ENCODE data around the gene C5orf52. TPM values are rescaled to one million over a fixed set of nuclear protein-coding genes. Genes with fewer than 3 reads are reported as not detected.
"Not testable (repeated sequence)": the region's sequence is repeated elsewhere in the genome, so short reads cannot be mapped to it uniquely, and the experiment has no call there.

The C5orf52 gene
- total RNA-seq, 8 experiments from 2014 or later: 0.56 to 1.2 TPM; not detected in 6

- in situ Hi-C loops (cut with MboI; ENCODE audit: low pct_unique_long_range_greater_than_20kb in 2 of 9, low sequenced_read_pairs in 9 of 9, unreplicated experiment in 9 of 9): no loop called here
- peak in 2 of 8 experiments; percentile 73 to 88 for ATAC-seq (replicated peaks in 6 of 8)
- H3K27ac ChIP-seq: no peak overlapping the region
- H3K4me3 ChIP-seq: no peak overlapping the region
- WGBS, 10 experiments: 47 to 88% (median 66%) methylated on average over 4 to 8 of the region's 8 CpGs
- no peaks in the 10 kb centered on the region for H3K4me1 ChIP-seq (replicated peaks in 1 of 2)
Observed at GRCh38 chr5:157659868-157660660, 11.3 kb upstream of the C5orf52 start.

GRCh38 chr5:157665467-157666070 is 5.8 kb upstream of the C5orf52 start:
- H3K27ac ChIP-seq: no peak overlapping the region
- H3K4me3 ChIP-seq: no peak overlapping the region
- WGBS, 10 experiments: 14 to 100% (median 90%) methylated on average over 1 to 2 of the region's 2 CpGs; no CpG with 5 or more reads in 1 of the 10 experiments
- peaks cover 0 to 4% of the 10 kb centered on the region in 2 donors for H3K4me1 ChIP-seq (replicated peaks in 1 of 2)
- in situ Hi-C loops (cut with MboI; ENCODE audit: low pct_unique_long_range_greater_than_20kb in 2 of 9, low sequenced_read_pairs in 9 of 9, unreplicated experiment in 9 of 9): no loop called here
- ATAC-seq (replicated peaks in 6 of 8): peak in 2 of 8 experiments; percentile 59 to 84

- Histone ChIP-seq H3K4me1 (replicated peaks in 1 of 2) (peaks cover 0 to 4% of the 10 kb centered on the region in 2 donors), H3K4me3 (no peak overlapping the region), H3K27ac (no peak overlapping the region)
- in situ Hi-C loops (cut with MboI; ENCODE audit: low pct_unique_long_range_greater_than_20kb in 2 of 9, low sequenced_read_pairs in 9 of 9, unreplicated experiment in 9 of 9): no loop called here
- WGBS, 10 experiments: 43 to 83% (median 50%) methylated on average over 1 of the region's 1 CpG; no CpG with 5 or more reads in 7 of the 10 experiments
- no peak for ATAC-seq (replicated peaks in 6 of 8)
Observed at GRCh38 chr5:157668356-157668755, 3.0 kb upstream of the C5orf52 start.

- Histone ChIP-seq H3K4me3 (no peak overlapping the region), H3K27ac (no peak overlapping the region), H3K4me1 (replicated peaks in 1 of 2) (peaks cover 0 to 4% of the 10 kb centered on the region in 2 donors)
- in situ Hi-C loops (cut with MboI; ENCODE audit: low pct_unique_long_range_greater_than_20kb in 2 of 9, low sequenced_read_pairs in 9 of 9, unreplicated experiment in 9 of 9): no loop called here
- WGBS, 10 experiments: 20 to 100% (median 98%) methylated on average over 1 to 6 of the region's 6 CpGs
- no peak for ATAC-seq (replicated peaks in 6 of 8)
Observed at GRCh38 chr5:157669701-157670097, 1.6 kb upstream of the C5orf52 start.

- in situ Hi-C loops (cut with MboI; ENCODE audit: low pct_unique_long_range_greater_than_20kb in 2 of 9, low sequenced_read_pairs in 9 of 9, unreplicated experiment in 9 of 9): no loop called here
- WGBS, 10 experiments: 39 to 100% (median 47%) methylated on average over 1 to 23 of the region's 57 CpGs; no CpG with 5 or more reads in 3 of the 10 experiments
- peak overlapping the region; percentile 39 to 54 (median 47) for H3K4me3 ChIP-seq
- ATAC-seq (replicated peaks in 6 of 8): peak in 1 of 8 experiments; percentile 3
- H3K27ac ChIP-seq: no peak overlapping the region
- peaks cover 0 to 4% of the 10 kb centered on the region in 2 donors for H3K4me1 ChIP-seq (replicated peaks in 1 of 2)
Observed at GRCh38 chr5:157671592-157672330, 428 bp downstream of the C5orf52 start.

GRCh38 chr5:157672976-157673375 is 1.6 kb downstream of the C5orf52 start:
- H3K4me3 ChIP-seq: no peak overlapping the region
- no peak overlapping the region for H3K27ac ChIP-seq
- peaks cover 0 to 4% of the 10 kb centered on the region in 2 donors for H3K4me1 ChIP-seq (replicated peaks in 1 of 2)
- ATAC-seq (replicated peaks in 6 of 8): no peak
- in situ Hi-C loops (cut with MboI; ENCODE audit: low pct_unique_long_range_greater_than_20kb in 2 of 9, low sequenced_read_pairs in 9 of 9, unreplicated experiment in 9 of 9): no loop called here
- WGBS, 10 experiments: 81 to 100% (median 91%) methylated on average over 1 to 7 of the region's 8 CpGs; no CpG with 5 or more reads in 2 of the 10 experiments

GRCh38 chr5:157674351-157674750 is 3.0 kb downstream of the C5orf52 start:
- ATAC-seq (replicated peaks in 6 of 8); H3K27ac ChIP-seq; in situ Hi-C loops (cut with MboI; ENCODE audit: low pct_unique_long_range_greater_than_20kb in 2 of 9, low sequenced_read_pairs in 9 of 9, unreplicated experiment in 9 of 9); H3K4me3 ChIP-seq; H3K4me1 ChIP-seq (replicated peaks in 1 of 2): not testable (repeated sequence)
- WGBS, 10 experiments: 33 to 100% (median 89%) methylated on average over 1 to 3 of the region's 4 CpGs; no CpG with 5 or more reads in 5 of the 10 experiments

DNA sequence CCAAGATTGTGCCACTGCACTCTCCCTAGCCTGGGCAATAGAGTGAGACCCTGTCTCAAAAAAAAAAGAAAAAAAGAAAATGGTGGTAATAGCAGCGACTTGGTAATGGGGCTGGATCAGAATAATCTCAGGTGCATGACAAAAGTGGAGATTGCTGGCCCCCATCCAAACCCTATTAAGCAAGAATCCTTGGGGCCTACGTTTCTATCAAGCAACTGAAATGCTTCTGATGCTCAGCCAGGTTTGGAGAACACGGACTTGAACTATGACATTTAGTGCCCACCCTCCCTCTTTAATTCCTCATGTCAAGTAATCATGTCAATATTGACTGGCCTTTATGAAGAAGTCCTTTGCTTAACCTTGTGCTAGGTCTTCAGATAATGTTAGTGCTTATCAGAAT is 6.6 kb downstream of the C5orf52 start:
- ATAC-seq (replicated peaks in 6 of 8): no peak
- Histone ChIP-seq H3K27ac (no peak overlapping the region), H3K4me1 (replicated peaks in 1 of 2) (no peaks in the 10 kb centered on the region), H3K4me3 (no peak overlapping the region)
- in situ Hi-C loops (cut with MboI; ENCODE audit: low pct_unique_long_range_greater_than_20kb in 2 of 9, low sequenced_read_pairs in 9 of 9, unreplicated experiment in 9 of 9): no loop called here
- WGBS, 10 experiments: 50 to 100% (median 81%) methylated on average over 1 to 3 of the region's 3 CpGs; no CpG with 5 or more reads in 2 of the 10 experiments

DNA sequence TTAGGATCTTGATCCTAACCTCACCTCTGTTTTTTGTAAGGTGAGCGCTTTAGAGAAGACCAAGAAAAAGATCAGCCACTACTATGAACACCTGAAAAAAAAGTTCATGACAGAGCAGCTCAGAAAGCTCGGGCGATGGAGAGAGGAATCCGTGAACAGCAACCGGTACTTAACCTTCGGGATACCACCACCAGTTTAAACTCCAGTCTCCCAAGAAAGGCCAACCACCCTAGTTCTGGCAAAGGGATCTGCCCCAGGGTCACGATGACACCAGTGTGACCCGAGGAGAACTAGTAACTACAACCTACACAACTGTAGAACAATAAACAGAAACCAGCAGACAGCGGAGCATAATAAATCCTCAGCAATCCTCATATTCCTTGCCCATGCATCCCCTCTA is 8.5 kb downstream of the C5orf52 start:
- H3K4me1 ChIP-seq (replicated peaks in 1 of 2): no peaks in the 10 kb centered on the region
- H3K27ac ChIP-seq: no peak overlapping the region
- H3K4me3 ChIP-seq: no peak overlapping the region
- WGBS, 10 experiments: 50 to 100% (median 91%) methylated on average over 1 to 7 of the region's 9 CpGs; no CpG with 5 or more reads in 1 of the 10 experiments
- in situ Hi-C loops (cut with MboI; ENCODE audit: low pct_unique_long_range_greater_than_20kb in 2 of 9, low sequenced_read_pairs in 9 of 9, unreplicated experiment in 9 of 9): no loop called here
- no peak for ATAC-seq (replicated peaks in 6 of 8)

DNA sequence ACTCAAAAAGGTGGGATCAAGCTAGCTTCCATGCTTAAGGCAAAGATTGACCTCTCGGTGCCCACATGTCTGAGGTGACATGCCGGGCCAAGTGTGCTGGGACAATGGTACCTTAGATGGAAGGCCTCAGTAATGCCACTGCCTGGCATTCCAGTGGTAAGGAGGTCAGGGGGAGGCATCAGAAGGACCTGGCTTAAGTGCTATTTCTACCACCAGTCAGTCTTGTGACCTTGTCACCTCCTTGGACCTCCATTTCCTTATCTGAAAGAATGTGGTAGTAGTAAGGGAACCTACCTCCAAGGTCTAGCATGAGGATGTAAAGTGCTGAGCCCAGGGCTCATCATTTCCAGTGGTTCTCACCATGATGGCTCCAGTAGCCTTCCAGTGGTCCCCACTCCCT is 8.9 kb downstream of the C5orf52 start:
- H3K27ac ChIP-seq: no peak overlapping the region
- no peaks in the 10 kb centered on the region for H3K4me1 ChIP-seq (replicated peaks in 1 of 2)
- WGBS, 10 experiments: 100% methylated on average over 1 of the region's 2 CpGs; no CpG with 5 or more reads in 9 of the 10 experiments
- in situ Hi-C loops (cut with MboI; ENCODE audit: low pct_unique_long_range_greater_than_20kb in 2 of 9, low sequenced_read_pairs in 9 of 9, unreplicated experiment in 9 of 9): no loop called here
- no peak overlapping the region for H3K4me3 ChIP-seq
- no peak for ATAC-seq (replicated peaks in 6 of 8)

DNA sequence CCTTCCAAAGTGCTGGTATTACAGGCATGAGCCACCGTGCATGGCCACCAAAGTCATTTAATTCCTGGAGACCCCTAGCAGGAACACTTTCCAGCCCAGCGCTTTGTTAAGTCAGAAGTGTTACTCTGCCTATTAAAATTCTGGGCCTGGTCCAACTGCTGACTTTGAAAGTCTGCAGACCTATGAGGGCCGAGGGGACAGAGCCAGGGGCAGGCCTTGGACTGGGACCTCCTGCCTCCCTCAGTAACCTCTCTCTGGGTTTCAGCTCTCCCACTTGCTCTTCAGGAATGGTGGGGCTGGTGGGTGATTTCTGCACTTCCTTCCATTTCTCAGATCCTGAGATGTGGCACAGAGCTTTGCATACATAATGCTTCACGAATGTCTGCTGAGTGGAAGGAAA is 9.7 kb downstream of the C5orf52 start:
- 0 to 100% (median 77%) methylated on average over 1 to 3 of the region's 4 CpGs; no CpG with 5 or more reads in 4 of the 10 experiments for WGBS, 10 experiments
- H3K27ac ChIP-seq: no peak overlapping the region
- H3K4me1 ChIP-seq (replicated peaks in 1 of 2): no peaks in the 10 kb centered on the region
- ATAC-seq (replicated peaks in 6 of 8): no peak
- in situ Hi-C loops (cut with MboI; ENCODE audit: low pct_unique_long_range_greater_than_20kb in 2 of 9, low sequenced_read_pairs in 9 of 9, unreplicated experiment in 9 of 9): no loop called here
- no peak overlapping the region for H3K4me3 ChIP-seq

DNA sequence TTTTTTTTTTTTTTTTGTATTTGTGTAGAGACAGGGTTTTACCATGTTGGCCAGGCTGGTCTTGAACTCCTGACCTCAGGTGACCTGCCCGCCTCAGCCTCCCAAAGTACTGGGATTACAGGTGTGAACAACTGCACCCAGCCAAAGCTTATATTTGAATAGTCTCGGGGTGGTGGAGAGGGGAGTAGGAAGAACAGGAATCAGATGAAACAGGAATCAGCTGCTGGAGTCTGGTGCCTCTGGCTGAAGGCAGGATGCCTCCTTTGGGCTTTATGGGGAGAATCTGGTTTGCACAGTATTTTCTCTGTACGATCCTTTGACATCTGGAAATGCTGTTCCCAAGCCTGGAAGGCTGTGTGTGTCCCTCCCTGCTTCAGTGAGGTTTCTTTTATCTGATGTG is 10.9 kb downstream of the C5orf52 start:
- Histone ChIP-seq H3K4me3 (no peak overlapping the region), H3K27ac (no peak overlapping the region), H3K4me1 (replicated peaks in 1 of 2) (no peaks in the 10 kb centered on the region)
- no peak for ATAC-seq (replicated peaks in 6 of 8)
- 20 to 100% (median 40%) methylated on average over 1 of the region's 3 CpGs; no CpG with 5 or more reads in 7 of the 10 experiments for WGBS, 10 experiments
- in situ Hi-C loops (cut with MboI; ENCODE audit: low pct_unique_long_range_greater_than_20kb in 2 of 9, low sequenced_read_pairs in 9 of 9, unreplicated experiment in 9 of 9): no loop called here

All from motor neuron (in vitro differentiated cells).